A172 (cell line): ENCODE data around the gene FRS3. TPM values are rescaled to one million over a fixed set of nuclear protein-coding genes. Genes with fewer than 3 reads are reported as not detected.
A peak's percentile ranks its signal among the peaks of the same experiment; 100 is the strongest.
"Not testable (repeated sequence)": the region's sequence is repeated elsewhere in the genome, so short reads cannot be mapped to it uniquely, and the experiment has no call there.

Experiments
- DNase-seq: peaks from one replicate; pipeline ENCODE4 v3.0.0-alpha.2; 2015; ENCODE audit warnings: low spot score
- total RNA-seq: library from RNA; depleted of rRNA; stranded (reverse); fragments of >200 nt; shearing (Covaris generic); gene quantifications from 2 replicates; pipeline ENCODE4 v1.2.3, GENCODE V29; 2014

FRS3 gene
- total RNA-seq, 1 experiment from 2014 or later = 0.72 TPM

- DNase-seq = no peak
Observed at GRCh38 chr6:41769376-41769775, 10.3 kb downstream of the FRS3 start.

GRCh38 chr6:41768545-41769308, 11.0 kb downstream of the FRS3 start:
- DNase-seq = no peak

GRCh38 chr6:41767112-41767833, 12.4 kb downstream of the FRS3 start:
- DNase-seq = peak; percentile 78

- DNase-seq = not testable (repeated sequence)
Observed at GRCh38 chr6:41766043-41766664, 13.5 kb downstream of the FRS3 start.

GRCh38 chr6:41763470-41763869, 16.2 kb downstream of the FRS3 start:
- no peak for DNase-seq

GRCh38 chr6:41759905-41760579, 19.7 kb downstream of the FRS3 start:
- no peak for DNase-seq

- no peak for DNase-seq
Observed at GRCh38 chr6:41759106-41759904, 20.4 kb downstream of the FRS3 start.

- DNase-seq = no peak
Observed at GRCh38 chr6:41758641-41759035, 21.1 kb downstream of the FRS3 start.

- DNase-seq = no peak
Observed at GRCh38 chr6:41757931-41758640, 21.6 kb downstream of the FRS3 start.

- DNase-seq = no peak
Observed at GRCh38 chr6:41757271-41757670, 22.4 kb downstream of the FRS3 start.

- no peak for DNase-seq
Observed at GRCh38 chr6:41756354-41756753, 23.3 kb downstream of the FRS3 start.

GRCh38 chr6:41755895-41756294, 23.8 kb downstream of the FRS3 start:
- DNase-seq = no peak

GRCh38 chr6:41750374-41750773, 29.3 kb downstream of the FRS3 start:
- no peak for DNase-seq

GRCh38 chr6:41748542-41748941, 31.2 kb downstream of the FRS3 start:
- no peak for DNase-seq

GRCh38 chr6:41748102-41748477, 31.6 kb downstream of the FRS3 start:
- no peak for DNase-seq

- DNase-seq = no peak
Observed at GRCh38 chr6:41747256-41748101, 32.2 kb downstream of the FRS3 start, which contains the start of gene PGC. PGC (minus strand) TSS chr6:41747397; CDS start chr6:41747334, 63 bp downstream.

- no peak for DNase-seq
Observed at GRCh38 chr6:41746107-41746506, 33.6 kb downstream of the FRS3 start.

GRCh38 chr6:41744236-41744787, 35.4 kb downstream of the FRS3 start:
- no peak for DNase-seq
